Esophagus squamous epithelium (tissue), 5 donors: ENCODE measurements around the gene STK4. TPM values are rescaled to one million over a fixed set of nuclear protein-coding genes. Genes with fewer than 3 reads are reported as not detected.
A peak's percentile ranks its signal among the peaks of the same experiment; 100 is the strongest.
"Not testable (repeated sequence)": the region's sequence is repeated elsewhere in the genome, so short reads cannot be mapped to it uniquely, and the experiment has no call there.

Experiments
- DNase-seq: peaks from one replicate; lab custom pipeline; 2025; lab: John Stamatoyannopoulos, UW
- H3K27ac ChIP-seq, 4 donors: fragments of 200-600 bp; sonication (generic); one replicate each; pipeline ENCODE4 v1.5.1; 2016 to 2019; ENCODE audit warnings: mild to moderate bottlenecking in 1 of 4
- H3K27me3 ChIP-seq, 4 donors: fragments of 200-600 bp; sonication (generic); 1 replicate in 3 of 4; 2 replicates in 1 of 4; pipeline versions ENCODE4 v1.5.1 to v1.6.0; 2017 to 2021; ENCODE audit warnings: antibody characterized with exemption in 1 of 4
- H3K36me3 ChIP-seq, 3 donors: fragments of 200-600 bp; sonication (generic); one replicate each; pipeline ENCODE4 v1.5.1; 2016 to 2019
- H3K4me1 ChIP-seq, 3 donors: fragments of 200-600 bp; sonication (generic); one replicate each; pipeline ENCODE4 v1.5.1; 2017 to 2019
- H3K4me3 ChIP-seq, 4 donors: fragments of 200-600 bp; sonication (generic); 1 replicate in 3 of 4; 2 replicates in 1 of 4; pipeline ENCODE4 v1.5.1; 2016 to 2019; ENCODE audit warnings: mild to moderate bottlenecking in 2 of 4, moderate library complexity in 1 of 4
- H3K9me3 ChIP-seq, 3 donors: fragments of 200-600 bp; sonication (generic); one replicate each; pipeline ENCODE4 v1.5.1; 2016 to 2019
- POLR2A ChIP-seq, 4 donors: fragments of 450-650 bp; IDR thresholded peaks; one replicate each; pipeline ENCODE4 v1.6.1; 2017; ENCODE audit warnings: antibody characterized with exemption in 4 of 4, mild to moderate bottlenecking in 4 of 4, moderate library complexity in 3 of 4
- WGBS, 2 donors: methylation state at CpG; one replicate each; pipeline ENCODE4 v1.1.5; 2018; 5-methylcytosine and 5-hydroxymethylcytosine counted together
- intact Hi-C: fragments of 100-400 bp; cut with DNase I; formaldehyde crosslinking; loops from one replicate; pipeline ENCODE4 v1.15.0; 2022
- total RNA-seq, 4 donors: library from RNA; depleted of rRNA; stranded (reverse); fragments of >200 nt; gene quantifications; one replicate each; pipeline ENCODE4 v1.1.0, GENCODE V29; 2016
- TF ChIP-seq, protein P1 (sequence below), 6 experiments: fragments of 450-650 bp in 4 of 6; fragments of 200-600 bp in 2 of 6; sonication (generic) in 2 of 6; IDR thresholded peaks; one replicate each; pipeline ENCODE4 v1.5.1; 2016 to 2019; ENCODE audit warnings: antibody characterized with exemption in 6 of 6, mild to moderate bottlenecking in 4 of 6, moderate library complexity in 4 of 6
- donor health status: DM: yes; HTN: yes; CAD: no.

The STK4 gene
- total RNA-seq, 4 donors from 2014 or later, result 14.6 to 29.8 (median 17.6) TPM

GRCh38 chr20:45058168-45058850, 92.0 kb downstream of the STK4 start:
- no peak for TF ChIP-seq POLR2A (IDR thresholded peaks at IDR 0.05)
- TF ChIP-seq, protein P1, sequence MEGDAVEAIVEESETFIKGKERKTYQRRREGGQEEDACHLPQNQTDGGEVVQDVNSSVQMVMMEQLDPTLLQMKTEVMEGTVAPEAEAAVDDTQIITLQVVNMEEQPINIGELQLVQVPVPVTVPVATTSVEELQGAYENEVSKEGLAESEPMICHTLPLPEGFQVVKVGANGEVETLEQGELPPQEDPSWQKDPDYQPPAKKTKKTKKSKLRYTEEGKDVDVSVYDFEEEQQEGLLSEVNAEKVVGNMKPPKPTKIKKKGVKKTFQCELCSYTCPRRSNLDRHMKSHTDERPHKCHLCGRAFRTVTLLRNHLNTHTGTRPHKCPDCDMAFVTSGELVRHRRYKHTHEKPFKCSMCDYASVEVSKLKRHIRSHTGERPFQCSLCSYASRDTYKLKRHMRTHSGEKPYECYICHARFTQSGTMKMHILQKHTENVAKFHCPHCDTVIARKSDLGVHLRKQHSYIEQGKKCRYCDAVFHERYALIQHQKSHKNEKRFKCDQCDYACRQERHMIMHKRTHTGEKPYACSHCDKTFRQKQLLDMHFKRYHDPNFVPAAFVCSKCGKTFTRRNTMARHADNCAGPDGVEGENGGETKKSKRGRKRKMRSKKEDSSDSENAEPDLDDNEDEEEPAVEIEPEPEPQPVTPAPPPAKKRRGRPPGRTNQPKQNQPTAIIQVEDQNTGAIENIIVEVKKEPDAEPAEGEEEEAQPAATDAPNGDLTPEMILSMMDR (IDR thresholded peaks at IDR 0.05), result no peak
- Histone ChIP-seq H3K36me3 (peaks cover 0 to 42% (median 5%) of the 10 kb centered on the region in 3 donors), H3K9me3 (no peaks in the 10 kb centered on the region), H3K27me3 (no peaks in the 10 kb centered on the region), H3K4me3 (no peak overlapping the region), H3K27ac (no peak overlapping the region), H3K4me1 (no peaks in the 10 kb centered on the region)
- intact Hi-C loops, result no loop called here
- DNase-seq, result no peak
- WGBS, 2 donors, result 78 to 80% methylated on average over 4 of the region's 4 CpGs

DNA sequence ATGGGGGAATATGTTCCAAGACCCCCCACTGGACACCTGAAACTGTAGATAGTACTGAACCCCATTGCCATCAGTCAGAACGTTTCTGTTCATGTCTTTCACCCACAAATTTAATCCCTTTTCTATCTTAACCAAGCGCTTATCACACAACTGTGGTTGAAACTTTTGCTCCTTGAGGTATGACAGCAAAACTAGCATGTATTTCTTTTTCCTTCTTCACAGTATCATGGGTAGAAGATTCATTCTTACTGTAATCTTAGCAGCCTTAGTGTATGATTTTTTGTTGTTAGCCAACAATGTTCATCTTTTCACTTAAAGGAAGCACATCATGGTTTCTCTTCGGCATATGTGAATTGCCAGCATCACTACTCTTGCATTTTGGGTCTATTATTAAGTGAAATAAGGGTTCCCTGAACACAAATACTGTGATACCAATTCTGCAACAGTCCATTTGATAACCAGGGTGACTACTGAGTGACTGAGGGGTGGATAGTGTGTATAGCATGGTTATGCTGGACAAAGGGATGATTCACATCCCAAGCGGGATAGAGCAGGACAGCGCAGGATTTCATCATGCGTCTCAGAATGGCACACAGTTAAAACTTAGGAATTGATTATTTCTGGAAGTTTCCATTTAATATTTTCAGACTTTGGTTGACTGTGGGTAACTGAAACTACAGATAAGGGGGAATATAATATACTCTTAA, 92.9 kb downstream of the STK4 start:
- no peak for DNase-seq
- Histone ChIP-seq H3K27me3 (no peaks in the 10 kb centered on the region), H3K4me3 (no peak overlapping the region), H3K9me3 (no peaks in the 10 kb centered on the region), H3K27ac (no peak overlapping the region), H3K4me1 (no peaks in the 10 kb centered on the region), H3K36me3 (peaks cover 0 to 34% (median 5%) of the 10 kb centered on the region in 3 donors)
- 75 to 84% methylated on average over 6 of the region's 6 CpGs for WGBS, 2 donors
- TF ChIP-seq, protein P1 (IDR thresholded peaks at IDR 0.05), result no peak
- TF ChIP-seq POLR2A (IDR thresholded peaks at IDR 0.05), result no peak
- intact Hi-C loops, result no loop called here

DNA sequence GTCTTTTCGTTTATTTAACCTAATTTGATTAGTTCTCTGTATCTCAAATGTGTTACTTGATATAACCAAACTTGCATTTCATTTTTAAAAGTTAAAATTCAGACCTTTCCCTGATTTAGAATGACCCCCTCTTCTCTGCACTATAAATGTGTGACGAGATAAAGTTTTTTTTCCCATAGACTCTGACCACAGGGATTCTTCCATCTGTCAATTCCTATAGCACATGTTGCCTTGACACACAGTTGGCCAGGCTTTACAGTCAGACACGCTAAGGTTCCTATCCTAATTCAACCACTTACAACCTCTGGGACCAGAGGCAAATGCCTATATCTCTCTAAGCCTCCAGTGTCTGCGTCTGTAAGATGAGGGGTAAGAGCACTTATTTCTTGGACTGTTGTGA, 94.0 kb downstream of the STK4 start:
- H3K4me1 ChIP-seq, result no peaks in the 10 kb centered on the region
- H3K9me3 ChIP-seq, result no peaks in the 10 kb centered on the region
- WGBS, 2 donors, result 91 to 94% methylated on average over 4 of the region's 4 CpGs
- intact Hi-C loops, result no loop called here
- H3K27me3 ChIP-seq, result no peaks in the 10 kb centered on the region
- TF ChIP-seq, protein P1 (IDR thresholded peaks at IDR 0.05), result no peak
- no peak for TF ChIP-seq POLR2A (IDR thresholded peaks at IDR 0.05)
- H3K4me3 ChIP-seq, result no peak overlapping the region
- H3K27ac ChIP-seq, result peak overlapping the region in 1 of 4 donors; percentile 23
- H3K36me3 ChIP-seq, result peaks cover 0 to 27% (median 5%) of the 10 kb centered on the region in 3 donors
- no peak for DNase-seq

GRCh38 chr20:45061244-45061643, 94.9 kb downstream of the STK4 start:
- DNase-seq, result no peak
- Histone ChIP-seq H3K27me3 (no peaks in the 10 kb centered on the region), H3K36me3 (peaks cover 0 to 19% (median 5%) of the 10 kb centered on the region in 3 donors), H3K4me3 (no peak overlapping the region), H3K27ac (peak overlapping the region in 2 of 4 donors; percentile 16 to 23), H3K4me1 (no peaks in the 10 kb centered on the region), H3K9me3 (no peaks in the 10 kb centered on the region)
- 33 to 44% methylated on average over 4 of the region's 4 CpGs for WGBS, 2 donors
- TF ChIP-seq, protein P1 (IDR thresholded peaks at IDR 0.05), result no peak
- no peak for TF ChIP-seq POLR2A (IDR thresholded peaks at IDR 0.05)
- intact Hi-C loops, result no loop called here

- H3K27ac ChIP-seq, H3K27me3 ChIP-seq, H3K4me3 ChIP-seq, DNase-seq, H3K36me3 ChIP-seq, H3K9me3 ChIP-seq, intact Hi-C loops: not testable (repeated sequence)
- peaks cover 0 to 18% (median 0%) of the 10 kb centered on the region in 3 donors for H3K4me1 ChIP-seq
- 54 to 57% methylated on average over 2 of the region's 2 CpGs for WGBS, 2 donors
Observed at GRCh38 chr20:45063107-45063506, 96.8 kb downstream of the STK4 start.
